ENCODE results near the gene COX6B1.

COX6B1 gene

DNA sequence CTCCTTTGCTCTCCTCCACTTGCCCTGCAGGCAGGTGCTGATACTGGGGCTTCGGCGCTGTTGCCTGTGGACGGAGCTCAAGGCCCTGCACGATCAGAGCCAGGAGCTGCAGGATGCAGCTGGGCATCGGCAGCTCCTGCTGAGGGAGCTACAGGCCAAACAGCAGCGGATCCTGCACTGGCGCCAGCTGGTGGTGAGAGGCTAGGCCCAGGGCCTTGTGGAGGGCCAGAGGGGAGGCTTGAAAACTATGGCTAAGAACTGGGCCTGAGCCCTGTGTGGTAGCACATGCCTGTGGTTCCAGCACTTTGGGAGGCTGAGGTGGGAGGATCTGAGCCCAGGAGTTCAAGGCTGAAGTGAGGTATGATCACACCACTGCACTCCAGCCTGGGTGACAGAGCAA, 29.3 kb upstream of the COX6B1 start:
- H3K9me3 ChIP-seq (ENCODE audit: insufficient read depth, low read depth, low read length): no peaks in the 10 kb centered on the region
- H3K4me1 ChIP-seq (ENCODE audit: insufficient read depth, low read length): no peaks in the 10 kb centered on the region
- H3K36me3 ChIP-seq (ENCODE audit: insufficient read depth, low read depth, low read length): peaks cover 53% of the 10 kb centered on the region
- no peak overlapping the region for H3K27ac ChIP-seq (ENCODE audit: low read length)
- H3K4me3 ChIP-seq (ENCODE audit: low read length): no peak overlapping the region
- H3K27me3 ChIP-seq (ENCODE audit: insufficient read depth, low read length): no peaks in the 10 kb centered on the region
- no peak overlapping the region for H3K9ac ChIP-seq (ENCODE audit: low read depth, low read length)

DNA sequence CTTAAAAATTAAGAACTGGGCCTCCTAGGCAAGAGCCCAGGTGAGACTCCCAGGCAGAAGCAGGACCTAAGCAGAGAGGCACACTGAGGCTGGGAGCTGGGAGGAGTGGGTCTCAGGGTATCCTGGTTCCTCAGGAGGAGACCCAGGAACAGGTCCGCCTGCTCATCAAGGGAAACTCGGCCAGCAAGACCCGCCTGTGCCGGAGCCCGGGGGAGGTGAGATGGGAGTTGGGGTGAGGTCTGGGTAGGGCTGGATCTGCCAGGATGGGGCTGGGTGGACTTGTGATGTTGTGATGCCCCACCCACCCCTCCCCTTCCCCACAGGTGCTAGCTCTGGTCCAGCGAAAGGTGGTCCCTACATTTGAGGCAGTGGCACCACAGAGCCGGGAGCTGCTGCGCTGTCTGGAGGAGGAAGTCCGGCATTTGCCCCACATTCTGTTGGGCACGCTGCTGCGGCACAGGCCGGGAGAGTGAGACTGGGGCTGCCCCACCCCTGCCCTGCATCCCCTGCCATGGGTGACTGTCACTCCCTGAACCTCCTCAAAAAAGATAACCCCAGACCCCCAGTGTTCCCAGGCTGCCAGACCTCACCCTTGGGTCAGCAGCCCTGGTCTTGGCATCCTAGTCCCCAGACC, 28.7 kb upstream of the COX6B1 start:
- no peaks in the 10 kb centered on the region for H3K27me3 ChIP-seq (ENCODE audit: insufficient read depth, low read length)

DNA sequence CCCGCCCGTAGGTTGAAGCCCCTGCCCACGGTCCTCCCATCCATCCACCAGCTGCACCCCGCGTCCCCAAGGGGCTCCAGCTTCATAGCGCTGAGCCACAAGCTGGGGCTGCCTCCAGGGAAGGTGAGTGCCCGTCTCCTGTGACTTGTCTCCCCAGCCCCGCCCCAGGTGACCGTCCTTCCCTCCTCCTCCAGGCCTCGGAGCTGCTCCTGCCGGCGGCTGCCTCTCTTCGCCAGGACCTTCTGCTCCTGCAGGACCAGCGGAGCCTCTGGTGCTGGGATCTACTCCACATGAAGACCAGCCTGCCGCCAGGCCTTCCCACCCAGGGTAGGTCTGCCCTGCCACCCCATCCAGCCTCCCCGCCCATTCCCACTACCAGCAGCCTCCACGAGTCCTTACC, 28.1 kb upstream of the COX6B1 start:
- Histone ChIP-seq H3K27me3 (ENCODE audit: insufficient read depth, low read length) (no peaks in the 10 kb centered on the region), H3K9ac (ENCODE audit: low read depth, low read length) (no peak overlapping the region), H3K4me3 (ENCODE audit: low read length) (no peak overlapping the region), H3K4me1 (ENCODE audit: insufficient read depth, low read length) (no peaks in the 10 kb centered on the region), H3K9me3 (ENCODE audit: insufficient read depth, low read depth, low read length) (no peaks in the 10 kb centered on the region), H3K36me3 (ENCODE audit: insufficient read depth, low read depth, low read length) (peaks cover 48% of the 10 kb centered on the region), H3K27ac (ENCODE audit: low read length) (no peak overlapping the region)

More for the DNA sequence above, 28.7 kb upstream of the COX6B1 start:
- Histone ChIP-seq H3K4me1 (ENCODE audit: insufficient read depth, low read length) (no peaks in the 10 kb centered on the region), H3K9me3 (ENCODE audit: insufficient read depth, low read depth, low read length) (no peaks in the 10 kb centered on the region), H3K27ac (ENCODE audit: low read length) (no peak overlapping the region), H3K4me3 (ENCODE audit: low read length) (no peak overlapping the region), H3K36me3 (ENCODE audit: insufficient read depth, low read depth, low read length) (peaks cover 53% of the 10 kb centered on the region), H3K9ac (ENCODE audit: low read depth, low read length) (no peak overlapping the region)

DNA sequence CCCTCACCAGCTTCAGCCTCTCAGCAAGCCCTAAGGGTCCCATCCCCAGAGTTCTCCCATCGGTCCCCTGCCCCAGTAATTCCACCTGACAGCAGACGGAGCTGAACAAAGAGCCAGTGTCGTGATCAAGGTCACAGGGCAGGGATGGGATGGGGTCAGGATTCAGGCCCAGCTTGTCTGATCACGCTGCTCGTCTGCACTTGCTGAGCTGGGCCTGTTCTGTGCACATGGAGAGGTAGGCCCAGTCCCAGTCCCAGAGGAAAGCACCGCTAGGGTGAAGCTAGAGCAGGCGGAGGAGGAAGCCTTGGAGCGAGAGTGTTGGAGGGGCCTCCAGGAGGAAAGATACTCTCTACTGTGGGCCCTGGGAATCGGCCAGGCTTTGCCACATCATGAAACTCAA, 26.4 kb upstream of the COX6B1 start:
- Histone ChIP-seq H3K9ac (ENCODE audit: low read depth, low read length) (no peak overlapping the region), H3K9me3 (ENCODE audit: insufficient read depth, low read depth, low read length) (no peaks in the 10 kb centered on the region), H3K36me3 (ENCODE audit: insufficient read depth, low read depth, low read length) (peaks cover 34% of the 10 kb centered on the region), H3K27me3 (ENCODE audit: insufficient read depth, low read length) (no peaks in the 10 kb centered on the region), H3K4me3 (ENCODE audit: low read length) (no peak overlapping the region), H3K27ac (ENCODE audit: low read length) (no peak overlapping the region), H3K4me1 (ENCODE audit: insufficient read depth, low read length) (no peaks in the 10 kb centered on the region)

DNA sequence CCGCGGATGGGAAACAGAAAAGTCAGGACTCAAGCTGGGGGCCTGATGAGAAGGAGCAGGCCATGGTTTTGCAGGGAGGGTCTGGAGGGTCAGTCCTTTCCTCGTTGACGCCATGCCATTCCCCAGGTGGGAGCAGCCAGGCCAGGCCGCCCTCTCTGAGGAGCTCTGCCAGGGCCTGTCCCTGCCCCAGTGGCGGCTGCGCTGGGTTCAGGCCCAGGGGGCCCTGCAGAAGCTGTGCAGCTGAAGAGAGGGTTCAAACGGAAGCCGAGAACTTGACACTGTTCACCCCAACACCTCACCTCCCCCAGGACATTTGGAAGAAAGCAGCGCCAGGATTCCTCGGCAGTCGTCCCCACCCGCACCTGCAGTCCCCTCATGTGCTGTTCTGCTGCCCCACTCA, 25.4 kb upstream of the COX6B1 start:
- Histone ChIP-seq H3K27ac (ENCODE audit: low read length) (no peak overlapping the region), H3K4me1 (ENCODE audit: insufficient read depth, low read length) (no peaks in the 10 kb centered on the region; the same call in 1 of the 2 replicates), H3K9ac (ENCODE audit: low read depth, low read length) (no peak overlapping the region), H3K27me3 (ENCODE audit: insufficient read depth, low read length) (no peaks in the 10 kb centered on the region), H3K9me3 (ENCODE audit: insufficient read depth, low read depth, low read length) (no peaks in the 10 kb centered on the region), H3K36me3 (ENCODE audit: insufficient read depth, low read depth, low read length) (peaks cover 24% of the 10 kb centered on the region), H3K4me3 (ENCODE audit: low read length) (no peak overlapping the region)

DNA sequence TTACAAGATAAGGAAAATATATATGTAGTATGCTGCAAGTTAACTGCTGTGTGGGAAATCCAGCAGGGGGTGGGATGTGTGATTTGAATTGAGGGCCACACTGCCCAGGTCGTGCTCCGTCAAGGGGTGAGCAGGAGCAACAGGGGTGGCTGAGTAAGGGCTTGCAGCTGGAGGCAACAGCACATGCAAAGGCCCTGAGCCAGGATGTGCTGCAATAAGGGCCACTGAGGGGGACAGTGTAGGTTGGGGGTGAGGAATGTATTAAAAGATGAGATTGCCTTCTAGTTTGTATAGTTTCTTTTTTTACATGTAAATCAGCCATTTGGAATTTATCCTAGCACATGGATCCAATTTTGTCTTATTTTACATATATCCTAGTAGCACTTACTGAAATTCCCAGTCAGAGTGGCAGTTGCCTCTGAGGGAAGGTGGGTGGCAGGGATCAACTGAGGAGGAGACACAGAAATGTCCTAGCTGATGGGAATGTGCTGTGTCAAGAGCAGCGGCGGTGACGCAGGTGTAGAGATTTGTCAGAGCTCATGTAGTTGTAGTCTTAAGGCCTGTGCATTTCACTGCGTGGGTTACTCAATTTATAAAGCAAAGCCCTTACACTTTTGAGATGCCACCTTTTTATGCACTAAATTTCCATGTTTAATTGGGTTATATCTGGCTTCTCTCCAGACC, 24.7 kb upstream of the COX6B1 start:
- no peak overlapping the region for H3K27ac ChIP-seq (ENCODE audit: low read length)
- H3K4me3 ChIP-seq (ENCODE audit: low read length): no peak overlapping the region
- peaks cover 24% of the 10 kb centered on the region for H3K36me3 ChIP-seq (ENCODE audit: insufficient read depth, low read depth, low read length)
- H3K9ac ChIP-seq (ENCODE audit: low read depth, low read length): no peak overlapping the region
- H3K27me3 ChIP-seq (ENCODE audit: insufficient read depth, low read length): no peaks in the 10 kb centered on the region
- H3K4me1 ChIP-seq (ENCODE audit: insufficient read depth, low read length): no peaks in the 10 kb centered on the region; the same call in 1 of the 2 replicates
- H3K9me3 ChIP-seq (ENCODE audit: insufficient read depth, low read depth, low read length): no peaks in the 10 kb centered on the region

DNA sequence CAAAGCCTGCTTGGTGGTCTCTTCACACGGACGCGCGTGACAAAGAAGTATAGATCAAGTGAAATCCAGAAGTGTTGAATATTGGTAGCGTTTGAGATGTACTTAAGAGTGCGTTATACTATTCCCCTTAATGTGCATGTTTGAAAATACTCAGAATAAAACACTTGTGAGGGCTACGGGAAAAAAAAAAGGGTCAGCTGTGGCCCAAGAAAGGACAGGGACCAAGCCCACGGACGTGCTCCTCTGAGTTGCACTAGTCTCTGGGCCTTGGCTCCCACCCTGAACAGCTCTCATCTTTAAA, 19.9 kb upstream of the COX6B1 start:
- Histone ChIP-seq H3K27ac (ENCODE audit: low read length) (no peak overlapping the region), H3K9me3 (ENCODE audit: insufficient read depth, low read depth, low read length) (no peaks in the 10 kb centered on the region), H3K9ac (ENCODE audit: low read depth, low read length) (peak overlapping the region; percentile 76; the same call in 1 of the 2 replicates), H3K4me3 (ENCODE audit: low read length) (peak overlapping the region; percentile 97), H3K36me3 (ENCODE audit: insufficient read depth, low read depth, low read length) (peaks cover 30% of the 10 kb centered on the region), H3K27me3 (ENCODE audit: insufficient read depth, low read length) (no peaks in the 10 kb centered on the region), H3K4me1 (ENCODE audit: insufficient read depth, low read length) (peaks cover 2% of the 10 kb centered on the region; the same call in 1 of the 2 replicates)

DNA sequence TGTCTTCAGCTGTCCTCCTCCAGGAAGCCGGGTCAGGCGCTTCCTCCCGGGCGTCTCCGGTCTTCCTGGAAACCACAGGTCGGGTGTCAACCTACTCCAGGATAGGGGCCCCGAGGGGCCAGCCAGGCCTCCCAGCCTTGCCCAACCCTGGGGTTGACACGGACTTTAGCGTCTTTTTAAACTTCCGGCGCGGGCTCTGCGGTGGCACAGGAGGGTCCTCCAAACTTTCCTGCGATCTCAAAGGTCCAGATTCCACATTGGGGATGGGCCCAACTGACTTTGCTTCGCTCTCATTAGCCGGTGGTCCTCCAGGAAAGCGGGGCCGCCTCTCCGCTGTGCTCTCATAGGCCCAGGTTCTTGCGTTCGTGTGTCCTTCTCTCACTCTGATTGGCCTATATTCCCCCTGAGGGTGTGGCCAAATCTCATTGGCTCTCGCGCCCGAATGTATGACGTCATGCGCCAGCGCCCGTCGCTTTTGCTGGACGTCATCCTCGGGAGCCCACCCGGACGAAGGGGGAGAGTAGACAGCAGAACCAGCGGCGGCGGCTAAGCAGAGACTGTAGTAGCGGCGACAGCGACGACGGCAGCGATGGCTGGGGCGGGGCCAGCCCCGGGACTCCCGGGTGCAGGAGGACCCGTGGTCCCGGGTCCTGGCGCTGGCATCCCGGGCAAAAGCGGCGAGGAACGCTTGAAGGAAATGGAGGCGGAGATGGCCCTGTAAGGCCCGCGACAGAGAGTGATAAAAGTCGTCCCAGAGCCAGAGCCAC, 19.4 kb upstream of the COX6B1 start, which contains the start of gene RBM42:
TSS of gene RBM42 (plus strand) at position 472 of the 767 bp plus-strand sequence. CDS start at position 590, 118 bp downstream.
- peaks cover 2% of the 10 kb centered on the region; the same call in 1 of the 2 replicates for H3K4me1 ChIP-seq (ENCODE audit: insufficient read depth, low read length)
- peak within 1 kb of the TSS; percentile 19 for H3K27ac ChIP-seq (ENCODE audit: low read length)
- H3K9ac ChIP-seq (ENCODE audit: low read depth, low read length): peak within 1 kb of the TSS; percentile 85; the same call in 1 of the 2 replicates
- H3K4me3 ChIP-seq (ENCODE audit: low read length): peak within 1 kb of the TSS; percentile 97
- H3K27me3 ChIP-seq (ENCODE audit: insufficient read depth, low read length): no peaks in the 10 kb centered on the region
- peaks cover 34% of the 10 kb centered on the region for H3K36me3 ChIP-seq (ENCODE audit: insufficient read depth, low read depth, low read length)
- H3K9me3 ChIP-seq (ENCODE audit: insufficient read depth, low read depth, low read length): no peaks in the 10 kb centered on the region

DNA sequence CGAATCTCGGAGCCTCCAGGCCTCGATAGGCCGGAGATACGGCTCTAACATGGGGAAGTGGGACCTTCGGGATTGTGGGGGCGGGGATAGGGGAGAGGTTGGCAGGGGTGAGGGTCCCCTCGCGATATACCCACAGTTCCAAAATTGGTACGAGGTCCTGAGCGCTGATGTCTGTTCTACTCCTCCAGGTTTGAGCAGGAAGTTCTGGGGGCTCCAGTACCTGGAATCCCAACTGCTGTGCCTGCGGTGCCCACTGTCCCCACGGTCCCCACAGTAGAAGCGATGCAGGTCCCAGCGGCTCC, 18.8 kb upstream of the COX6B1 start:
- Histone ChIP-seq H3K27me3 (ENCODE audit: insufficient read depth, low read length) (no peaks in the 10 kb centered on the region), H3K4me1 (ENCODE audit: insufficient read depth, low read length) (peaks cover 2% of the 10 kb centered on the region; the same call in 1 of the 2 replicates), H3K9ac (ENCODE audit: low read depth, low read length) (peak overlapping the region; percentile 85; the same call in 1 of the 2 replicates), H3K27ac (ENCODE audit: low read length) (peak overlapping the region; percentile 19), H3K36me3 (ENCODE audit: insufficient read depth, low read depth, low read length) (peaks cover 39% of the 10 kb centered on the region), H3K9me3 (ENCODE audit: insufficient read depth, low read depth, low read length) (no peaks in the 10 kb centered on the region), H3K4me3 (ENCODE audit: low read length) (peak overlapping the region; percentile 97)

DNA sequence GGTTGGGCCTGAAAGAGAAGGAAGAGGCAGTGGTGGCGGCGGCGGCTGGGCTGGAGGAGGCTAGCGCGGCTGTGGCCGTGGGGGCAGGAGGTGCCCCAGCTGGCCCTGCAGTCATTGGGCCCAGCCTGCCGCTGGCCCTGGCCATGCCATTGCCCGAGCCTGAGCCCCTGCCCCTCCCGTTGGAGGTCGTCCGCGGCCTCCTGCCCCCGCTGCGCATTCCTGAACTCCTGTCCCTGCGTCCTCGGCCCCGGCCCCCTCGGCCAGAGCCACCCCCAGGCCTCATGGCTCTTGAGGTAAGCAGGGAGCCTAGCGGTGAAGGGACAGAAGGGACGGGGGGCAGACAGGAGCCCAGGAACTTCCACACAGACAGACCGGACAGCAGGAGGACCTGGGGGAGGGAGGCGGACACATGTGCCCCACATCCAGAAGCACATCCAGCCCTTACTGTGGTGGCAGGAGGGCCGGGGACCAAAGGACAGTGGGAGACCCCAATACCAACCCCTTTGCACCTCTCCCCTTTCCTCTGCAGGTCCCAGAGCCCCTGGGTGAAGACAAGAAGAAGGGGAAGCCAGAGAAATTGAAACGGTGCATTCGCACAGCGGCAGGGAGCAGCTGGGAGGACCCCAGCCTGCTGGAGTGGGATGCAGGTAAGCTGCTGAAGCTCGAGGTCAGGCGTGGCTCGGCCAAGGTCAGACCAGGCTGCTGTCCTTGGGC, 14.2 kb upstream of the COX6B1 start:
- Histone ChIP-seq H3K4me3 (ENCODE audit: low read length) (no peak overlapping the region), H3K9me3 (ENCODE audit: insufficient read depth, low read depth, low read length) (no peaks in the 10 kb centered on the region), H3K27ac (ENCODE audit: low read length) (no peak overlapping the region), H3K27me3 (ENCODE audit: insufficient read depth, low read length) (no peaks in the 10 kb centered on the region), H3K36me3 (ENCODE audit: insufficient read depth, low read depth, low read length) (peaks cover 80% of the 10 kb centered on the region), H3K9ac (ENCODE audit: low read depth, low read length) (no peak overlapping the region), H3K4me1 (ENCODE audit: insufficient read depth, low read length) (0 out of 2 replicates have a peak, but pooled peaks cover 2% of the 10 kb centered on the region)

DNA sequence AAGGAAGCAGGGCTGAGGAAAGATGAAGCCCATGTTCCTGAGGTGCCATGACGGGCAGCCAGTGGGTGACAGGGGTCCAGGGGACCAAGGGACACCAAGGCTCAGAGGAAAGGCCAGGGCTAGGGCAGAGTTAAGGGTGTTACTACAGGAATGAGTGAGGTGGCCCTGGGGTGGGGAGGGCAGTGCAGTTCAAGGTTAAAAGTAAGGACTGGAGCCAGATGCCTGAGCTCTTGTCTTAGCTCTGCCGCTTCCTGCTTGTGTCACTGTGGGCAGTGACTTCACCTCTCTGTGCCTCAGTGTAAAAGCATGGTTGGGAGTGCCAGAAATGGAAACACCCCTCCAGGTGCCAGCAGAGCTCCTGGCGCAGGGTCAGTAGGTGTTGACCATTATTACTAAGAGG, 11.5 kb upstream of the COX6B1 start:
- peaks cover 66% of the 10 kb centered on the region for H3K36me3 ChIP-seq (ENCODE audit: insufficient read depth, low read depth, low read length)
- H3K9me3 ChIP-seq (ENCODE audit: insufficient read depth, low read depth, low read length): no peaks in the 10 kb centered on the region
- no peaks in the 10 kb centered on the region for H3K4me1 ChIP-seq (ENCODE audit: insufficient read depth, low read length)
- no peak overlapping the region for H3K27ac ChIP-seq (ENCODE audit: low read length)
- H3K4me3 ChIP-seq (ENCODE audit: low read length): no peak overlapping the region
- H3K27me3 ChIP-seq (ENCODE audit: insufficient read depth, low read length): no peaks in the 10 kb centered on the region
- H3K9ac ChIP-seq (ENCODE audit: low read depth, low read length): no peak overlapping the region

Measured in iPS-20b (cell line).